ENCODE measurements around the gene AGFG2. TPM values are rescaled to one million over a fixed set of nuclear protein-coding genes. Genes with fewer than 3 reads are reported as not detected.

AGFG2 gene
- total RNA-seq, 1 experiment from 2014 or later: 11.2 TPM

GRCh38 chr7:100602889-100603725 lies 64.1 kb downstream of the AGFG2 start:
- Histone ChIP-seq H3K79me2 (ENCODE audit: insufficient read depth, low read length) (no peaks in the 10 kb centered on the region), H3K23ac (ENCODE audit: insufficient read length, low read depth, low read length) (no peak overlapping the region), H3K4ac (ENCODE audit: low read depth, low read length) (no peak overlapping the region), H4K20me1 (ENCODE audit: control insufficient read depth, insufficient read depth, insufficient read length) (no peaks in the 10 kb centered on the region), H4K5ac (ENCODE audit: insufficient read length, low read depth, low read length) (no peak overlapping the region), H3K14ac (ENCODE audit: insufficient read depth, low read length) (peak overlapping the region; percentile 52), H3K4me1 (ENCODE audit: insufficient read depth, low read length) (peaks cover 4% of the 10 kb centered on the region; the same call in 1 of the 2 replicates), H4K8ac (replicated peaks; ENCODE audit: insufficient read length, low read depth, low read length) (no peak overlapping the region), H3K23me2 (ENCODE audit: insufficient read length, low read depth, low read length, poor library complexity, severe bottlenecking) (peaks cover 35% of the 10 kb centered on the region), H3K9ac (ENCODE audit: extremely low read depth, insufficient read length, low read length) (peak overlapping the region; percentile 53), H2BK12ac (ENCODE audit: insufficient read length, low read depth, low read length) (no peak overlapping the region), H3K27ac (ENCODE audit: insufficient read length, low read depth, low read length) (no peak overlapping the region), H3K56ac (ENCODE audit: insufficient read length, low read depth, low read length) (no peak overlapping the region), H4K91ac (ENCODE audit: insufficient read length, low read depth, low read length) (no peak overlapping the region), H3K27me3 (ENCODE audit: insufficient read depth, low read length) (no peaks in the 10 kb centered on the region), H2BK15ac (ENCODE audit: low read depth, low read length) (no peak overlapping the region), H3K79me1 (ENCODE audit: insufficient read depth, low read depth, low read length, poor library complexity, severe bottlenecking) (no peaks in the 10 kb centered on the region), H2BK5ac (ENCODE audit: insufficient read length, low read length) (no peak overlapping the region), H3T11ph (ENCODE audit: low read length) (no peak overlapping the region), H3K18ac (ENCODE audit: insufficient read length, low read depth, low read length) (peak overlapping the region; percentile 5), H2AK5ac (ENCODE audit: insufficient read length, low read length) (no peak overlapping the region), H3K9me3 (ENCODE audit: control insufficient read depth, low read depth, low read length) (no peaks in the 10 kb centered on the region), H2BK20ac (ENCODE audit: low read depth, low read length, poor library complexity, severe bottlenecking) (no peak overlapping the region), H2AFZ (ENCODE audit: low read length) (no peak overlapping the region), H3K4me2 (ENCODE audit: insufficient read depth, insufficient read length, low read length) (peak overlapping the region; percentile 72), H2BK120ac (ENCODE audit: low read depth, low read length, poor library complexity, severe bottlenecking) (no peak overlapping the region)
- TF ChIP-seq, protein P1, sequence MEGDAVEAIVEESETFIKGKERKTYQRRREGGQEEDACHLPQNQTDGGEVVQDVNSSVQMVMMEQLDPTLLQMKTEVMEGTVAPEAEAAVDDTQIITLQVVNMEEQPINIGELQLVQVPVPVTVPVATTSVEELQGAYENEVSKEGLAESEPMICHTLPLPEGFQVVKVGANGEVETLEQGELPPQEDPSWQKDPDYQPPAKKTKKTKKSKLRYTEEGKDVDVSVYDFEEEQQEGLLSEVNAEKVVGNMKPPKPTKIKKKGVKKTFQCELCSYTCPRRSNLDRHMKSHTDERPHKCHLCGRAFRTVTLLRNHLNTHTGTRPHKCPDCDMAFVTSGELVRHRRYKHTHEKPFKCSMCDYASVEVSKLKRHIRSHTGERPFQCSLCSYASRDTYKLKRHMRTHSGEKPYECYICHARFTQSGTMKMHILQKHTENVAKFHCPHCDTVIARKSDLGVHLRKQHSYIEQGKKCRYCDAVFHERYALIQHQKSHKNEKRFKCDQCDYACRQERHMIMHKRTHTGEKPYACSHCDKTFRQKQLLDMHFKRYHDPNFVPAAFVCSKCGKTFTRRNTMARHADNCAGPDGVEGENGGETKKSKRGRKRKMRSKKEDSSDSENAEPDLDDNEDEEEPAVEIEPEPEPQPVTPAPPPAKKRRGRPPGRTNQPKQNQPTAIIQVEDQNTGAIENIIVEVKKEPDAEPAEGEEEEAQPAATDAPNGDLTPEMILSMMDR (conservative IDR thresholded peaks at IDR 0.05): no peak
- no CpG with 5 or more reads among the region's 21 CpGs for WGBS (ENCODE audit: extremely low coverage, insufficient read length, low lambda C conversion rate)
- peak overlapping the region; percentile 89 to 95 (median 92); a peak in 6 of 7 replicates for H3K27ac Mint-ChIP-seq
- DNase-seq: peak; percentile 92
- H3K9me3 Mint-ChIP-seq: no peaks in the 10 kb centered on the region
- peak overlapping the region; percentile 73 to 89 for H3K4me3 Mint-ChIP-seq
- H3K27me3 Mint-ChIP-seq (ENCODE audit: low read depth): peaks cover 25% of the 10 kb centered on the region
- peaks cover 3 to 31% (median 13%) of the 10 kb centered on the region in 3 experiments; a peak in 5 of 7 replicates for H3K36me3 Mint-ChIP-seq (ENCODE audit: insufficient read depth in 1 of 3, low read depth in 3 of 3)
- peaks cover 30 to 50% of the 10 kb centered on the region in 2 experiments for H3K4me1 Mint-ChIP-seq
